Keratinocyte (primary cell): Measurements from ENCODE around the gene PRSS50. TPM values are rescaled to one million over a fixed set of nuclear protein-coding genes. Genes with fewer than 3 reads are reported as not detected.

Source experiments
- DNase-seq: peaks from one replicate; pipeline ENCODE4 v3.0.0-alpha.2; 2011; ENCODE audit warnings: low read depth, missing footprints, low spot score
- FAIRE-seq: peaks from 2 replicates; lab custom pipeline; 2011; peaks lifted over from hg19 to GRCh38; lab: Jason Lieb, UNC
- H2AFZ ChIP-seq: 2 replicates; pipeline ENCODE4 v1.6.0; 2012; ENCODE audit warnings: low read length, control low read depth, inconsistent platforms; ENCODE audit not compliant: control insufficient read depth
- H3K27ac ChIP-seq: 2 replicates; pipeline ENCODE4 v1.5.1; 2011; ENCODE audit warnings: low read length; ENCODE audit not compliant: control insufficient read depth, insufficient read depth
- H3K27me3 ChIP-seq: 3 replicates; pipeline ENCODE4 v1.6.0; 2011; ENCODE audit warnings: low read length; ENCODE audit not compliant: control insufficient read depth, insufficient read depth; ENCODE audit errors: extremely low read depth
- H3K36me3 ChIP-seq, 2 experiments: 2 replicates in 1 of 2; 3 replicates in 1 of 2; pipeline ENCODE4 v1.5.1; 2011; ENCODE audit warnings: low read length in 2 of 2, mild to moderate bottlenecking in 1 of 2; ENCODE audit not compliant: control insufficient read depth in 2 of 2, insufficient read depth in 2 of 2; ENCODE audit errors: extremely low read depth in 1 of 2
- H3K4me1 ChIP-seq: 3 replicates; pipeline ENCODE4 v1.5.1; 2011; ENCODE audit warnings: low read length; ENCODE audit not compliant: control insufficient read depth, insufficient read depth; ENCODE audit errors: extremely low read depth
- H3K4me2 ChIP-seq: 3 replicates; pipeline ENCODE4 v1.6.0; 2011; ENCODE audit warnings: low read depth, low read length; ENCODE audit not compliant: control insufficient read depth, insufficient read depth; ENCODE audit errors: extremely low read depth
- H3K4me3 ChIP-seq, 3 experiments: fragments of 200-600 bp in 1 of 3; sonication (generic) in 1 of 3; 2 replicates in 2 of 3; 3 replicates in 1 of 3; pipeline ENCODE4 v1.5.1; 2011 to 2016; ENCODE audit warnings: low read length in 3 of 3, mild to moderate bottlenecking in 3 of 3, control low read depth in 2 of 3, inconsistent platforms in 1 of 3, low read depth in 1 of 3, mixed read lengths in 1 of 3, mixed run types in 1 of 3, moderate library complexity in 1 of 3; ENCODE audit not compliant: control insufficient read depth in 2 of 3, insufficient read depth in 2 of 3; ENCODE audit errors: extremely low read depth in 1 of 3
- H3K79me2 ChIP-seq: 2 replicates; pipeline ENCODE4 v1.6.0; 2012; ENCODE audit warnings: low read length; ENCODE audit not compliant: control insufficient read depth, insufficient read depth
- H3K9ac ChIP-seq: 3 replicates; pipeline ENCODE4 v1.6.0; 2011; ENCODE audit warnings: low read length; ENCODE audit not compliant: control insufficient read depth, insufficient read depth; ENCODE audit errors: extremely low read depth
- H3K9me1 ChIP-seq: 3 replicates; pipeline ENCODE4 v1.6.0; 2011; ENCODE audit warnings: low read length; ENCODE audit not compliant: control insufficient read depth, insufficient read depth; ENCODE audit errors: extremely low read depth
- H3K9me3 ChIP-seq: 2 replicates; pipeline ENCODE4 v1.5.1; 2012; ENCODE audit warnings: low read depth, low read length; ENCODE audit not compliant: control insufficient read depth
- H4K20me1 ChIP-seq: 3 replicates; pipeline ENCODE4 v1.6.0; 2011; ENCODE audit warnings: low read length; ENCODE audit not compliant: control insufficient read depth, insufficient read depth; ENCODE audit errors: extremely low read depth
- EZH2 ChIP-seq: IDR thresholded peaks from one replicate; pipeline ENCODE4 v1.6.1; 2012; ENCODE audit warnings: inconsistent platforms, mild to moderate bottlenecking, low read length, moderate library complexity
- dilution Hi-C: fragments of 300-500 bp; cut with MboI; formaldehyde crosslinking; loops from one replicate; pipeline ENCODE4 v1.7.0; 2020; ENCODE audit warnings: low sequenced_read_pairs; ENCODE audit not compliant: extremely low pct_ligation_motif_present
- polyA plus RNA-seq, 5 experiments: library from polyadenylated mRNA; depleted of rRNA in 3 of 5; stranded (reverse) in 3 of 5; stranded (forward) in 1 of 5; unstranded in 1 of 5; fragments of >200 nt; gene quantifications; 1 replicate in 1 of 5; 2 replicates in 3 of 5; 3 replicates in 1 of 5; pipeline versions ENCODE4 v1.2.1 to v1.2.3, GENCODE V29; 2011 to 2012; ENCODE audit warnings: missing spikeins in 2 of 5, low read depth in 1 of 5, low replicate concordance in 1 of 5
- TF ChIP-seq, protein P1 (sequence below), 3 experiments: IDR thresholded peaks in 1 of 3; conservative IDR thresholded peaks in 1 of 3; optimal IDR thresholded peaks in 1 of 3; 2 replicates in 2 of 3; 3 replicates in 1 of 3; pipeline versions ENCODE3 to v1.5.1; 2011; ENCODE audit warnings: low read length in 3 of 3, mild to moderate bottlenecking in 3 of 3, moderate library complexity in 2 of 3, control low read depth in 1 of 3, inconsistent platforms in 1 of 3; ENCODE audit not compliant: insufficient read depth in 2 of 3; ENCODE audit errors: extremely low read depth in 1 of 3

The PRSS50 gene
- polyA plus RNA-seq, 1 donor (not counting 4 experiments of a cell fraction or from before 2014, with no cell fraction given), result not detected

DNA sequence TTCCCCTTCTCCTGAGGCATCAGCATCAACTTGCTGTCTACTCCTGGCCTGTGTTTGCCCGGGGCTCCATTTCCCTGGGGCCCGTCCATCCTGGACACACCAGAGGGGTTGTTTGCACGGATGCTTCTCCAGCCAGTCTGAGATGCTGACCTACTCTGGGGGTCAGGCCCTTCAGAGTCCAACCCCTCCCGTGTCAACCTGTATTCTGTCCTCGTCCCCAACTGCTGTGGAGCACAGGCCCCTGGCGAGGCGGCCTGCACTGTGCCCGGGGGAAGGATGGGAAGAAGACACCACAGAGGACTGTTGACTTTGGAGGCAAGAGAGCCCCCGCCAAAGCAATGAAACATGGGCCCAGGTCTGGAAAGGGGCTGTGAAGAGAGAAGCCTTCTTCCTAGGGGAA is 50.0 kb downstream of the PRSS50 start:
- H2AFZ ChIP-seq, result no peak overlapping the region
- no peaks in the 10 kb centered on the region for H3K4me1 ChIP-seq
- dilution Hi-C loops, result no loop called here
- no peaks in the 10 kb centered on the region for H3K79me2 ChIP-seq
- H3K27me3 ChIP-seq, result no peaks in the 10 kb centered on the region
- H3K4me2 ChIP-seq, result no peak overlapping the region
- H3K36me3 ChIP-seq, result peaks cover 12 to 15% of the 10 kb centered on the region in 2 experiments
- no peaks in the 10 kb centered on the region for H3K9me3 ChIP-seq
- H3K9me1 ChIP-seq, result no peaks in the 10 kb centered on the region
- FAIRE-seq (no peak), DNase-seq (no peak)
- no peak for TF ChIP-seq EZH2
- TF ChIP-seq, protein P1, sequence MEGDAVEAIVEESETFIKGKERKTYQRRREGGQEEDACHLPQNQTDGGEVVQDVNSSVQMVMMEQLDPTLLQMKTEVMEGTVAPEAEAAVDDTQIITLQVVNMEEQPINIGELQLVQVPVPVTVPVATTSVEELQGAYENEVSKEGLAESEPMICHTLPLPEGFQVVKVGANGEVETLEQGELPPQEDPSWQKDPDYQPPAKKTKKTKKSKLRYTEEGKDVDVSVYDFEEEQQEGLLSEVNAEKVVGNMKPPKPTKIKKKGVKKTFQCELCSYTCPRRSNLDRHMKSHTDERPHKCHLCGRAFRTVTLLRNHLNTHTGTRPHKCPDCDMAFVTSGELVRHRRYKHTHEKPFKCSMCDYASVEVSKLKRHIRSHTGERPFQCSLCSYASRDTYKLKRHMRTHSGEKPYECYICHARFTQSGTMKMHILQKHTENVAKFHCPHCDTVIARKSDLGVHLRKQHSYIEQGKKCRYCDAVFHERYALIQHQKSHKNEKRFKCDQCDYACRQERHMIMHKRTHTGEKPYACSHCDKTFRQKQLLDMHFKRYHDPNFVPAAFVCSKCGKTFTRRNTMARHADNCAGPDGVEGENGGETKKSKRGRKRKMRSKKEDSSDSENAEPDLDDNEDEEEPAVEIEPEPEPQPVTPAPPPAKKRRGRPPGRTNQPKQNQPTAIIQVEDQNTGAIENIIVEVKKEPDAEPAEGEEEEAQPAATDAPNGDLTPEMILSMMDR (optimal IDR thresholded peaks at IDR 0.05 in 1 of 3, IDR thresholded peaks at IDR 0.05 in 1 of 3, conservative IDR thresholded peaks at IDR 0.05 in 1 of 3; ENCODE audit: extremely low read depth in 1 of 3, insufficient read depth in 2 of 3, low read length in 3 of 3), result no peak
- no peak overlapping the region for H3K9ac ChIP-seq
- H3K27ac ChIP-seq, result no peak overlapping the region
- no peak overlapping the region for H3K4me3 ChIP-seq
- no peaks in the 10 kb centered on the region for H4K20me1 ChIP-seq

DNA sequence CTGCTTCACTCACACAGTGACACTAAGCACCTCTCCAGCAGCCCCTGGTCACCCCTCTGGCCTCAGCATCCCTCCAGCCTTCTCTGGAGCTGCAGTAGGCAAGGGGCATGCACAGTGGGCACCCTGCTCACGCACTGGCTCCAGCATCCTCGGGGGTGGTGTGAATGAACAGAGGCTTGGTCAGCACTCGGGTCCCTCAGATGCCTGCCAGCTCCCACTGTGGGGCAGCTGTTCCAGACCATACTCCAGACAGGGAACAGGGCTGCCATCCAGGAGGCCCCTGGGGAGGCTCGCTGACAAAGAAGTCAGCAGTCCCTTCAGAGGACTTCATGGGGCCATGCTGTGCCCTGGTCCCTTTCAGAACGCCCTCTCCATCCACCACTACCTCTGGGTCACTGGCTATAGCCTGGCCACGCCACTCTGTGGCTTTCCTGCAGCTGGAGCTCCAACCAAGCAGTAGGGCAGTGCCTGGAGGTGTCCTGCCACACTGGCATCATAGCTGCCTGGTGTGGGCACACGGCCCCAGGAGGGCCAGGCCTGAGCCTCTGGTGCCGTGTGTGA is 50.5 kb downstream of the PRSS50 start:
- Histone ChIP-seq H3K27me3 (no peaks in the 10 kb centered on the region), H3K27ac (no peak overlapping the region), H3K9me3 (no peaks in the 10 kb centered on the region), H3K4me3 (no peak overlapping the region), H3K9me1 (no peaks in the 10 kb centered on the region), H3K4me2 (no peak overlapping the region), H2AFZ (no peak overlapping the region), H3K9ac (no peak overlapping the region), H4K20me1 (no peaks in the 10 kb centered on the region), H3K79me2 (no peaks in the 10 kb centered on the region), H3K36me3 (peaks cover 10 to 15% of the 10 kb centered on the region in 2 experiments), H3K4me1 (no peaks in the 10 kb centered on the region)
- FAIRE-seq (no peak), DNase-seq (no peak)
- TF ChIP-seq, protein P1 (optimal IDR thresholded peaks at IDR 0.05 in 1 of 3, IDR thresholded peaks at IDR 0.05 in 1 of 3, conservative IDR thresholded peaks at IDR 0.05 in 1 of 3; ENCODE audit: extremely low read depth in 1 of 3, insufficient read depth in 2 of 3, low read length in 3 of 3), result no peak
- no peak for TF ChIP-seq EZH2
- dilution Hi-C loops, result no loop called here
